GM18498 (cell line): Measurements from ENCODE around the gene ATP8B2.
"Not testable (repeated sequence)": the region's sequence is repeated elsewhere in the genome, so short reads cannot be mapped to it uniquely, and the experiment has no call there.

Source experiments
- ATAC-seq: cut with Tn5 transposase; IDR thresholded peaks from one replicate; pipeline ENCODE4 v1.9.1; 2021; ENCODE audit warnings: mild to moderate bottlenecking, moderate library complexity; ENCODE audit not compliant: unreplicated experiment

The ATP8B2 gene

GRCh38 chr1:154324669-154325582, at the start of gene ATP8B2:
Gene ATP8B2 (plus strand): TSS chr1:154325525. CDS start chr1:154328142, 2,617 bp downstream.
- peak; percentile 34 for ATAC-seq

DNA sequence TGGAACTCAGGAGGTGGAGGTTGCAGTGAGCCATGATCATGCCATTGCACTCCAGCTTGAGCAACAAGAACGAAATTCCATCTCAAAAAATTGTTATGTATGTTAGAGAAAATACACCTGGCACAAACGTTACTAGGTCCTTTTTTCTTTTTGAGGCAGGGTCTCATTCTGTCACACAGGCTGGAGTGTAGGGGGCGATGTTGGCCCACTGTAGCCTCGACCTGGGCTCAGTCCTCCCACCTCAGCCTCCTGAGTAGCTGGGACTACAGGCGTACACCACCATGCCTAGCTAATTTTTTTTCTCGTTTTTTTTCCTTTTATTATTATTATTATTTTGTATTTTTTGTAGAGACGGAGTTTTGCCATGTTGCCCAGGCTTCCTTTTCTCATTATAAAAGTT, 48.5 kb upstream of the ATP8B2 start:
- no peak for ATAC-seq

- not testable (repeated sequence) for ATAC-seq
These were observed 37.7 kb upstream of the ATP8B2 start for GRCh38 chr1:154287591-154287990.

GRCh38 chr1:154288661-154289060, 36.7 kb upstream of the ATP8B2 start:
- no peak for ATAC-seq

DNA sequence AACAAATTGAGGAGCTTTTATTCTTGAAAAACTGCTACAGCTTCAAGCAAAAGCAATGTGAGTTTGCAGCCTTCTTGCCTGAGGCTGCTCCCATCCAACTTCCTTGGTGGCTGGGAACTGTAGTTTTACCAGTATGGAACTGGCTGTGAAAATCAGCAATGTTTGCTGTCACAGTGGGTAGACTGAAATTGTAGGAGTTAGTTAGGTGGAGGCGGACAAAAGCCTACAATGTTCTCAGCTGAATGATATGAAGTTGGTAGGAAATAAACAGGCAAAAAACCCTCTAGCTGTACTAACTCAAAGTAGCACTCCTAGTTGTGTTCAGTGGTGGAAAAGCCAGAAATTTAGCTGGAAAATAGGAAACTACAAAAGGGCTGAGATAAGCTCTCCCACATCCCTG, 34.4 kb upstream of the ATP8B2 start:
- no peak for ATAC-seq

DNA sequence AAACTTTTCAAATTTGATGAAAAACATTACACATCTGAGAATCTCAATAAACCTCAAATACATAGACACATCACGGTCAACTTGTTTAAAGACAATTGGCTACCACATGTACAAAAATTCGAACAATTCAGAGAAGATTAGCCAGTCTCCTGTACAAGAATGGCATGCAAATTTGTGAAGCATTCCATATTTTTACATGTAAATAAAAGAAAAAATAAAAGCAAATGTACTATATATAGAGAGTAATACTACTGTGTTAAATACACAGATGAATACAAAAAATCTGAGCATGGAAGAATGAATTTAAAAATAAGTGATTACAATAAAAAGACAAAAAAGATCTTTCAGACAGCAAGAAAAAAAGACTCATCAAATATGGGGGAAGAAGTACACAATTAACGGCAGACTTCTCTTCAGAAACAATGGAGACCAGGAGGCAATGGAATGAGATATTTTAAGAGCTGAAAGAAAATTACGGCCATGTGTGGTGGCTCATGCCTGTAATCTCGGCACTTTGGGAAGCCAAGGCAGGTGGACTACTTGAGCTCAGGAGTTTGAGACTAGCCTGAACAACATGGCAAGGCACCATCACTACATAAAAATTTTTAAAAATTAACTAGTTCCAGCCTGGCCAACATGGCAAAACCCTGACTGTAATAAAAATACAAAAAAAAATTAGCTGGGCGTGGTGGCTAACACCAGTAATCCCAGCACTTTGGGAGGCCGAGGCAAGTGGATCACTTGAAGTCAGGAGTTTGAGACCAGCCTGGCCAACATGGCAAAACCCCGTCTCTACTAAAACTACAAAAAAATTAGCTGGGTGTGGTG, 29.7 kb upstream of the ATP8B2 start:
- no peak for ATAC-seq

- no peak for ATAC-seq
These were observed 23.7 kb upstream of the ATP8B2 start for GRCh38 chr1:154301582-154301981.

GRCh38 chr1:154304664-154305337, 20.5 kb upstream of the ATP8B2 start:
- no peak for ATAC-seq

- no peak for ATAC-seq
These were observed 19.2 kb upstream of the ATP8B2 start for GRCh38 chr1:154306151-154306550.

GRCh38 chr1:154307670-154308270, 17.6 kb upstream of the ATP8B2 start:
- ATAC-seq, result not testable (repeated sequence)

GRCh38 chr1:154309136-154309535, 16.2 kb upstream of the ATP8B2 start:
- not testable (repeated sequence) for ATAC-seq

- ATAC-seq, result not testable (repeated sequence)
These were observed 12.9 kb upstream of the ATP8B2 start for GRCh38 chr1:154312229-154313065.

DNA sequence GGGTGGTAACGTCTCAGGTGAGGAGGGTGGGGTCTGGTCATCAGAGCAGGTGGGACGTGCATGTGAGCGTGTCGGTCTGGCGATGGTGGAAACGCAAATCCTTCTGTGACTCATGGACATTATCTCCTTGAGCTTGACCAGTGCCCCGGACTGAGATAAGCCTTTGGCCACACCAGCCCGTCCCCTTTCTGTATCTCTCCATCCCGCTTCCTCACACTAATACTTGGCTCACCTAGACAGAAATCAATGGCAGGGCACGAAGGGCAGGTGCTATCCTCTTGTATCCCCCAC, 12.3 kb upstream of the ATP8B2 start:
- no peak for ATAC-seq

DNA sequence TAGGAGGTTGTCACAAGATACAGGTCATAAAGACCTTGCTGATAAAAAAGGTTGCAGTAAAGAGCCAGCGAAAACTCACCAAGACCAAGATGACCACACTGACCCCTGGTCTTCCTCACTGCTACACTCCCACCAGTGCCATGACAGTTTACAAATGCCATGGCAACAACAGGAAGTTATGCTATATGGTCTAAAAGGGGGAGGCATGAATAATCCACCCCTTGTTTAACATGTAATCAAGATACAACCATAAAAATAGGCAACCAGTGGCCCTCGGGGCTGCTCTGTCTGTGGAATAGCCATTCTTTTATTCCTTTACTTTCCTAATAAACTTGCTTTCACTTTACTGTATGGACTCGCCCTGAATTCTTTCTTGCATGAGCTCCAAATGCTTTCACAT, 11.1 kb upstream of the ATP8B2 start:
- not testable (repeated sequence) for ATAC-seq

DNA sequence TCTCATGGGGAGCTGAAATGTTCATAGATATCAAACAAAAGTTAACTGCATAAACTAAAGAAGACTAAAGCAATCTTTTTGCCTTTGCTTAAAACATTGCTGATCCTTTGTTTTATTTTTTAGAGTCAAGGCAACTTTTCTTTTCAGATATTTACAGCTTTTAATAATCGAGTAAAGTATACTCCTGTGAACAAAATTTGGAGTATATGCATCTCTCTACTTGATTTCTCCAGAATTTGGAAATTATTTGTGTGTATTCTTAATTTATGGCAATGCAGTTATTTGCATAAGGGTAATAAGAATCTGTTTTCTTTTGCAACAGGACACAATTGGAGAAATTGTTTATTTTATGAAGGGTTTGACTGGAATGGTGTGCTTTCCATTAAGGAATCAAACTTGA, 8.6 kb upstream of the ATP8B2 start:
- ATAC-seq, result no peak

DNA sequence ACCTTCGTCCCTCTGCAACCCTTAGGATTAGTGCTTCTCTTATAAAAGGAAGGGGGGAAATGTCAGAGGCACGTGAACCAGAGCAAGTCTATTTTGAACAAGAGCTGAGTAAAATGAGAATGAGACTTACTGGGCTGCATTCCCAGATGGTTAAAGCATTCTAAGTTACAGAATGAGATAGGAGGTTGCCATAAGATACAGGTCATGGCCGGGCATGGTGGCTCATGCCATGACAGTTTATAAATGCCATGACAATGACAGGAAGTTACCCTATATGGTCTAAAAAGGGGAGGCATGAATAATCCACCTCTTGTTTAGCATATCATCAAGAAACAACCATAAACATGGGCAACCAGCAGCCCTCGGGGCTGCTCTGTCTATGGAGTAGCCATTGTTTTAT, 6.9 kb upstream of the ATP8B2 start:
- no peak for ATAC-seq

DNA sequence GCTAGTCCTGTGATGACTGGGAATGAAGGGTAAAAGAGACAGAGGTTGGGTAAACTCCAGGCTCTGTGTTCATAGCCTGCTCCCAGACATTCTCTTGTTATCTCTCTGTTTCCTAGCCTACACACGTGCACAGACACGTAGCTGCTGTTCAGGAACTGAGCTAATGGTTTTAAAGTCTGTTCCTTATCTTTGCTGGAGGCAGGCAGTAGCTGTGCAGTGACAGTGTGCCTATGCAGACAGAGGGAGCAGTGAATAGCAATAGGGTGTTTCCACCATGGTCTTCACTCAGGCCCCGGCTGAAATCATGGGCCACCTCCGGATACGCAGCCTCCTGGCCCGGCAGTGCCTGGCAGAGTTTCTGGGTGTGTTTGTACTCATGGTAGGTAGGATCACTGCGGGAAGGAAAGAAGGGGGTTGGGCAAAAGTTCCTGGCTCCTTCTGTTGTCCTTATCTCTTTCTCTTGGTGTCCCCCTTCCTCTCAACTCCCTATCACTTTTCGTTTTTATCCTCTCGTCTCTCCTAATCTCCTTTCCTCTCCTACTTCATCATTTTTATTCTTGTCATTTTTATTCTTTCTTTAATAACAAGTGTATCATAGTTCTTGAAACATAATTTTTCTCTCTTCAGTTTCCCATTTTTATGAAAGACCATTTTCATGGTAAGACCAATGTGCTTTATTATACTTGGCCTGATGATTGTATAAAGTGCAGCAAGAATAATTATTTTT, 4.3 kb upstream of the ATP8B2 start, which contains the start of gene AQP10:
Gene AQP10 (plus strand): TSS at position 212 of the 727 bp plus-strand sequence. CDS start 63 bp downstream, at position 275.
- no peak for ATAC-seq

DNA sequence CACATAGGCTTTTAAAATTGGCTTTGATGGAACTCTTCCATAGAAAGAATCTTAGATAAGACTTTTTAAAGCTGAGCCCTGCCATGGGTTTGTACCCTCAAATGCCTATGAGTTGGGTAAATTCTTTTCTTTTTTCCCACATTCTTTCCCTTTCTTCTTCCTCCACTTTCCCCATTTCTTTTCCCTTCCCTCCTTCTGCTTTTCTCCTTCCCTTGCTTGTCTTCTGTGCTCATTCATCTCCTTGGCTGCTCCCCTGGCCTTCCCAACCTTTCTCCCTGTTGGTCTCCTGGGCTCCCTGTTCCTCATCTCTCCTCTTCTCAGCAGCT, 3.8 kb upstream of the ATP8B2 start:
- ATAC-seq, result not testable (repeated sequence)

GRCh38 chr1:154323493-154323892, 1.8 kb upstream of the ATP8B2 start:
- no peak for ATAC-seq
